CD14-positive monocyte (primary cell): ENCODE results near the gene DGKI. TPM values are rescaled to one million over a fixed set of nuclear protein-coding genes. Genes with fewer than 3 reads are reported as not detected.

ENCODE experiments used
- DNase-seq, 3 donors: peaks; one replicate each; pipeline ENCODE4 v3.0.0-alpha.2; 2011 to 2022
- H2AFZ ChIP-seq: 2 replicates; pipeline ENCODE4 v1.6.0; 2012; ENCODE audit warnings: mild to moderate bottlenecking, low read depth, low read length, inconsistent platforms; ENCODE audit not compliant: insufficient read depth, poor library complexity, severe bottlenecking
- H3K27ac ChIP-seq, 2 donors: 1 replicate in 1 of 2; 2 replicates in 1 of 2; pipeline ENCODE4 v1.5.1; 2012 to 2013; ENCODE audit warnings: low read length in 2 of 2, control low read depth in 1 of 2, inconsistent platforms in 1 of 2, low read depth in 1 of 2, mild to moderate bottlenecking in 1 of 2
- H3K27me3 ChIP-seq, 2 donors: one replicate each; pipeline versions ENCODE4 v1.6.0 to v1.6.1; 2011 to 2013; ENCODE audit warnings: low read length in 2 of 2; ENCODE audit not compliant: control insufficient read depth in 2 of 2, insufficient read depth in 2 of 2
- H3K36me3 ChIP-seq, 2 donors: replicated peaks in 1 of 2; 1 replicate in 1 of 2; 2 replicates in 1 of 2; pipeline versions ENCODE4 v1.5.1 to v1.6.1; 2012 to 2013; ENCODE audit warnings: low read length in 2 of 2, control low read depth in 1 of 2, inconsistent platforms in 1 of 2, mild to moderate bottlenecking in 1 of 2; ENCODE audit not compliant: insufficient read depth in 2 of 2, control insufficient read depth in 1 of 2
- H3K4me1 ChIP-seq, 2 donors: 1 replicate in 1 of 2; 2 replicates in 1 of 2; pipeline versions ENCODE4 v1.5.1 to v1.6.1; 2012 to 2013; ENCODE audit warnings: low read length in 2 of 2, control low read depth in 1 of 2, inconsistent platforms in 1 of 2, mild to moderate bottlenecking in 1 of 2, moderate library complexity in 1 of 2; ENCODE audit not compliant: insufficient read depth in 2 of 2, control insufficient read depth in 1 of 2
- H3K4me2 ChIP-seq: replicated peaks from 2 replicates; pipeline ENCODE3; 2012; ENCODE audit warnings: low read length, moderate library complexity, mild to moderate bottlenecking; ENCODE audit not compliant: poor library complexity, severe bottlenecking; ENCODE audit errors: extremely low read depth
- H3K4me3 ChIP-seq, 3 experiments: fragments of 200-600 bp in 1 of 3; sonication (generic) in 1 of 3; replicated peaks in 1 of 3; 1 replicate in 2 of 3; 2 replicates in 1 of 3; pipeline ENCODE4 v1.5.1; 2011 to 2013; ENCODE audit warnings: low read length in 3 of 3, mild to moderate bottlenecking in 3 of 3, control low read depth in 2 of 3, low read depth in 2 of 3, inconsistent platforms in 1 of 3, moderate library complexity in 1 of 3
- H3K79me2 ChIP-seq: 2 replicates; pipeline ENCODE4 v1.6.0; 2012; ENCODE audit warnings: mild to moderate bottlenecking, control low read depth, inconsistent platforms, low read length, moderate library complexity; ENCODE audit not compliant: insufficient read depth
- H3K9ac ChIP-seq: 2 replicates; pipeline ENCODE4 v1.6.0; 2017; ENCODE audit warnings: low read length, mild to moderate bottlenecking; ENCODE audit not compliant: insufficient read depth, poor library complexity, severe bottlenecking
- H3K9me3 ChIP-seq, 2 donors: replicated peaks in 1 of 2; 1 replicate in 1 of 2; 2 replicates in 1 of 2; pipeline versions ENCODE4 v1.5.1 to v1.6.1; 2012 to 2013; ENCODE audit warnings: low read length in 2 of 2, control low read depth in 1 of 2; ENCODE audit not compliant: control insufficient read depth in 1 of 2, insufficient read depth in 1 of 2
- H4K20me1 ChIP-seq: 2 replicates; pipeline ENCODE4 v1.6.0; 2012; ENCODE audit warnings: mild to moderate bottlenecking, low read length, control low read depth, moderate library complexity; ENCODE audit not compliant: insufficient read depth
- H3K27ac Mint-ChIP-seq, 7 donors: one replicate each; pipeline ENCODE4 v1.8.0; 2020; ENCODE audit warnings: mild to moderate bottlenecking in 7 of 7, mixed read lengths in 7 of 7, moderate library complexity in 6 of 7, inconsistent platforms in 2 of 7
- H3K27me3 Mint-ChIP-seq, 3 donors: one replicate each; pipeline ENCODE4 v1.8.0; 2021 to 2022; ENCODE audit warnings: low read depth in 3 of 3, mild to moderate bottlenecking in 3 of 3, mixed read lengths in 3 of 3, moderate library complexity in 3 of 3, inconsistent platforms in 1 of 3
- H3K36me3 Mint-ChIP-seq, 2 donors: one replicate each; pipeline ENCODE4 v1.8.0; 2020; ENCODE audit warnings: mixed read lengths in 2 of 2, inconsistent platforms in 1 of 2, mild to moderate bottlenecking in 1 of 2
- H3K4me1 Mint-ChIP-seq: one replicate; pipeline ENCODE4 v1.8.0; 2020; ENCODE audit warnings: mild to moderate bottlenecking, mixed read lengths
- H3K4me3 Mint-ChIP-seq, 2 donors: one replicate each; pipeline ENCODE4 v1.8.0; 2020; ENCODE audit warnings: mild to moderate bottlenecking in 2 of 2, mixed read lengths in 2 of 2, moderate library complexity in 1 of 2
- H3K9me3 Mint-ChIP-seq, 7 donors: one replicate each; pipeline ENCODE4 v1.8.0; 2020 to 2022; ENCODE audit warnings: mixed read lengths in 7 of 7, mild to moderate bottlenecking in 6 of 7, moderate library complexity in 6 of 7, inconsistent platforms in 2 of 7
- WGBS: methylation state at CpG from one replicate; pipeline ENCODE4 v1.1.5; 2013; ENCODE audit warnings: missing lambda C conversion rate; ENCODE audit not compliant: insufficient coverage; 5-methylcytosine and 5-hydroxymethylcytosine counted together
- intact Hi-C, 2 donors: fragments of 100-400 bp; cut with micrococcal nuclease; formaldehyde crosslinking; loops; one replicate each; pipeline versions ENCODE4 v1.15.0 to v1.15.1; 2023
- polyA plus RNA-seq, 3 donors: library from polyadenylated mRNA; depleted of rRNA in 1 of 3; unstranded in 2 of 3; stranded (reverse) in 1 of 3; fragments of 300-500 nt in 2 of 3; fragments of >200 nt in 1 of 3; fragmentation: Illumina TruSeq in 2 of 3; gene quantifications; 1 replicate in 2 of 3; 2 replicates in 1 of 3; pipeline ENCODE4 v1.2.3, GENCODE V29; 2012 to 2021
- TF ChIP-seq, protein P1 (sequence below): fragments of 200-600 bp; IDR thresholded peaks from one replicate; pipeline ENCODE4 v1.8.0; 2022; ENCODE audit warnings: antibody characterized with exemption, mild to moderate bottlenecking

Gene DGKI
- polyA plus RNA-seq, 3 donors = not detected

DNA sequence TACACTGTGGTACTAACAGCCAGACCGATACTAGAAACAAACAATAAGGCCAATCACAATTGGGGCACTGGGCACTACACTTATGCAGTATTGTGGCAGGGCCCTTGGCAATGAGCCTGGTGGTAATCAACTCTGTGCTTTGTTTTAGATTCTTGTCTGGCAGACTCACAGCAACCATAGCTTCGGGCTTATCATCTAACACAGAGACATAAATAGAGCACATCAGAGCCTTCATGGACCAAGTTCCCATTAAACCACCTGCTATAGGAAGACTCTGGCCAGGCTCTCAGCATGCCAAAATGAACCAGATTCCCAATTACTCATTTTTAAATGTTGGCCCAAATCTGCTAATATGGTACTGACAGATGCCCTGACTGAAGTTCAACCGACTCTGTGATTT is 218.6 kb downstream of the DGKI start:
- Mint-ChIP-seq H3K4me3 (no peak overlapping the region), H3K27me3 (peaks cover 6 to 11% (median 7%) of the 10 kb centered on the region in 3 donors), H3K36me3 (no peaks in the 10 kb centered on the region), H3K27ac (no peak overlapping the region), H3K4me1 (peaks cover 2% of the 10 kb centered on the region), H3K9me3 (peaks cover 0 to 4% (median 0%) of the 10 kb centered on the region in 7 donors)
- no peaks in the 10 kb centered on the region for H4K20me1 ChIP-seq
- no peaks in the 10 kb centered on the region for H3K36me3 ChIP-seq
- no peak overlapping the region for H3K4me2 ChIP-seq
- H3K79me2 ChIP-seq = no peaks in the 10 kb centered on the region
- no peak for DNase-seq
- H3K4me1 ChIP-seq = no peaks in the 10 kb centered on the region
- H3K9me3 ChIP-seq = no peaks in the 10 kb centered on the region
- H3K9ac ChIP-seq = no peak overlapping the region
- H3K4me3 ChIP-seq = no peak overlapping the region
- 100% methylated on average over 1 of the region's 3 CpGs for WGBS
- no peak overlapping the region for H2AFZ ChIP-seq
- TF ChIP-seq, protein P1, sequence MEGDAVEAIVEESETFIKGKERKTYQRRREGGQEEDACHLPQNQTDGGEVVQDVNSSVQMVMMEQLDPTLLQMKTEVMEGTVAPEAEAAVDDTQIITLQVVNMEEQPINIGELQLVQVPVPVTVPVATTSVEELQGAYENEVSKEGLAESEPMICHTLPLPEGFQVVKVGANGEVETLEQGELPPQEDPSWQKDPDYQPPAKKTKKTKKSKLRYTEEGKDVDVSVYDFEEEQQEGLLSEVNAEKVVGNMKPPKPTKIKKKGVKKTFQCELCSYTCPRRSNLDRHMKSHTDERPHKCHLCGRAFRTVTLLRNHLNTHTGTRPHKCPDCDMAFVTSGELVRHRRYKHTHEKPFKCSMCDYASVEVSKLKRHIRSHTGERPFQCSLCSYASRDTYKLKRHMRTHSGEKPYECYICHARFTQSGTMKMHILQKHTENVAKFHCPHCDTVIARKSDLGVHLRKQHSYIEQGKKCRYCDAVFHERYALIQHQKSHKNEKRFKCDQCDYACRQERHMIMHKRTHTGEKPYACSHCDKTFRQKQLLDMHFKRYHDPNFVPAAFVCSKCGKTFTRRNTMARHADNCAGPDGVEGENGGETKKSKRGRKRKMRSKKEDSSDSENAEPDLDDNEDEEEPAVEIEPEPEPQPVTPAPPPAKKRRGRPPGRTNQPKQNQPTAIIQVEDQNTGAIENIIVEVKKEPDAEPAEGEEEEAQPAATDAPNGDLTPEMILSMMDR = no peak
- no peak overlapping the region for H3K27ac ChIP-seq
- intact Hi-C loops = no loop called here
- H3K27me3 ChIP-seq = peaks cover 4% of the 10 kb centered on the region in 2 donors

DNA sequence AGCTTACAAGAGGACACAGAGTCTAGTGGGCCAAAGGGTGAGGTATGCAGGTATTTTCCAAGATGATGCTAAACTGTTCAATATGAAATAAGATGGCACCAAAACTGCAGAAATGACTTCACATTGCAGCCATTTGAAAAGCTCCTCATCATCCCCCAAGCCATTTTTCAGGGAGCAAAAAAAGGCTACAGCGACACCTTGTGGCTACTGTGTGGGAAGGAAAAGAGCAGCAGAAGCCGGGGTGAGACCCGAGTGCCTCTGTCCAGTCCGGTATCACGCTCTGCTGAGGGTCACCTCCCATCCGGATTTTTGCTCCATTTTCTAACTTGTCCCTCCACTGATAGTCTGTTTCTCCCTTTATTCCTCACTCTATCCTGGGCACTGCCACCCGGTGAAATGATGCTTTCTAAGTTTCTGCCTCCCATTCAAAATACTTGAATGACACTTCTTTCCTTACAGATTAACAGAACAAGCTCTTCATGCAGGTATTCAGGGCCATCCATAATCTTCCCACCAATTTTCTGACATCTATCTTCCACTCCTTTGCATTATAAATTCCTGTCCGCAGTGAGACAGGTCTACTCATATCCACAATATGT is 220.2 kb downstream of the DGKI start:
- intact Hi-C loops = no loop called here
- TF ChIP-seq, protein P1 = peak; percentile 70
- H3K9ac ChIP-seq = no peak overlapping the region
- peaks cover 0 to 4% (median 0%) of the 10 kb centered on the region in 7 donors for H3K9me3 Mint-ChIP-seq
- no peak overlapping the region for H3K4me2 ChIP-seq
- H3K4me1 ChIP-seq = no peaks in the 10 kb centered on the region
- H3K4me1 Mint-ChIP-seq = peaks cover 2% of the 10 kb centered on the region
- H3K4me3 ChIP-seq = no peak overlapping the region
- DNase-seq = peak; percentile 4 to 16 (median 14)
- no peaks in the 10 kb centered on the region for H3K9me3 ChIP-seq
- peaks cover 4 to 14% (median 7%) of the 10 kb centered on the region in 3 donors for H3K27me3 Mint-ChIP-seq
- H3K27ac ChIP-seq = no peak overlapping the region
- peaks cover 4% of the 10 kb centered on the region in 2 donors for H3K27me3 ChIP-seq
- H3K4me3 Mint-ChIP-seq = peak overlapping the region in 1 of 2 donors; percentile 2
- no peaks in the 10 kb centered on the region for H3K36me3 Mint-ChIP-seq
- H3K36me3 ChIP-seq = no peaks in the 10 kb centered on the region
- WGBS = 13% methylated on average over 7 of the region's 8 CpGs
- no peak overlapping the region for H3K27ac Mint-ChIP-seq
- H2AFZ ChIP-seq = no peak overlapping the region
- H3K79me2 ChIP-seq = no peaks in the 10 kb centered on the region
- no peaks in the 10 kb centered on the region for H4K20me1 ChIP-seq
